Measurements from ENCODE around the gene BRI3. TPM values are rescaled to one million over a fixed set of nuclear protein-coding genes. Genes with fewer than 3 reads are reported as not detected.

The BRI3 gene
- total RNA-seq, 1 donor from 2014 or later, result 91.1 TPM

Other genes with a start within 250 kb of the BRI3 start
- 17.5 TPM for gene LMTK2, start 174.8 kb upstream of the BRI3 start, total RNA-seq
- gene BHLHA15, start 70.2 kb upstream of the BRI3 start, total RNA-seq, result 0.76 TPM
- 15.7 TPM for gene TECPR1, start 29.5 kb upstream of the BRI3 start, total RNA-seq
- gene BAIAP2L1, start 119.4 kb downstream of the BRI3 start, total RNA-seq, result 30.6 TPM